NCI-H748 (cell line): ENCODE results near the gene SIMC1.
"Not testable (repeated sequence)": the region's sequence is repeated elsewhere in the genome, so short reads cannot be mapped to it uniquely, and the experiment has no call there.

Experiments
- DNase-seq: peaks from one replicate; lab custom pipeline; 2025; ENCODE audit not compliant: unreplicated experiment; lab: John Stamatoyannopoulos, UW

The SIMC1 gene

DNA sequence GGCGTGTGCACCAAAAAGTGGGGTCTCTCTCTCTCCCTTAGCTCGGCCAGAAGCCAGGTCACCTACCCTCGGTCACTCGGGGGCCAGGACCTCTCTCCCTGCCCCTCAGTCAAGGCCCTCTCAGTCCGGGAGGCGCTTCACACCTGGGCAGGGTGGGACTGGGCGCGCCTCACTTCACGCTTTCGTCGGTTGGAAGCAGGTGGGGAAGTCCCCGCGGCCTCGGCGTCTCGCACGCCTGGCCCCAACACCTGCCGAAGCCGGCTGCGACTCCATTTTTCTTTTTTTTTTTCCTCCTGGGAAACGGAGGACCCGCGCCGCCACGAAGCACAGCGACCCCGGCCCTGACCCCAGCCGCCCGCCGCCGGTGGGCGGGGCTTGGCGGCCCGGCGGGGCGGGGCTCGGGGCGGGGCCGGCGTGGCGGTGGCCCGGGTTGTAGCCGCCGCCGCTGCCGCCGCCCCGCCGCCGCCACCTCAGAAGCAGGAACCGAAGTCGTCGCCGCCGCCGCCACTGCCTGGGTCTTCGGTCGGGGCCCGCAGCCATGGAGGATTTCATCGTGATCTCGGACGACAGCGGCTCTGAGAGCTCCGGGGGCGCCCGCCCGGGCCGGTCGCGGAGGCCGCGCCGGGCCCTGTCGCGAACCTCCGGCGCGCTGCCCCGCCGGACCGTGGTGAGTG, at the start of gene SIMC1:
Gene SIMC1, plus strand, starts transcription at position 454 of the 674 bp plus-strand sequence. Its CDS starts 85 bp downstream, at position 539.
- DNase-seq: peak; percentile 73

DNA sequence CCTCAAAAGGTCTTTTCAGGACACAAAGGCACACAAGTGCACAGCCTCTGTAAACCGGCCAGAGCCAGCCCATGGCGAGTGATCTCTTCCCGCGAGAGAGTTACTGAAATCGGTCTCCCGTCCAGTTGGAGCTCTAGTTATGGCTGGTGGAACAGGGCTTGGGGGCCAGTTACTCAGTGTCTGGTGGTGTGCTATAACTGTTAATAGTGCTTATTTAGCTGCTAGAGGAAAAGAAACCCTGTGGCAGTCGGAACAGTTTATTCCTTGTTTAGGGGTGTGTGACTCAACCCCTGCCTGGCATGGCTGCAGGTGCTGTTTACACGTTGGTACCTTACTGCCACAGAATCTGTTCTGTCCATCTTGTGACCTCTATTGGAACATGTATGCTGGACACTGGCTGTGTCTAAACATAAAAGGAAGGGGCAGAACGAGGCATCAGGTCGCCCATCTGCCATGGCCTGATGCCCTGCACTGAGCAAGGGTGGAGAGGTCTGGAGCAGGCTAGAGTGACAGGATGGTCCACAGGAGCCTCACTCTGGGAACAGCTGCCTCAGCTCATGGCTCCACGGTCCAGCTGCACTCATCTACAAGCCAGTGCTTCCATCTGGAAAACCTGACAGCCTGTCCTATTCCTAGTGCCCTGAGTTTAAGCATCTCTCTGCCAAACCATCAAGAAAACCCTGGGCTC, 49.6 kb upstream of the SIMC1 start:
- no peak for DNase-seq

DNA sequence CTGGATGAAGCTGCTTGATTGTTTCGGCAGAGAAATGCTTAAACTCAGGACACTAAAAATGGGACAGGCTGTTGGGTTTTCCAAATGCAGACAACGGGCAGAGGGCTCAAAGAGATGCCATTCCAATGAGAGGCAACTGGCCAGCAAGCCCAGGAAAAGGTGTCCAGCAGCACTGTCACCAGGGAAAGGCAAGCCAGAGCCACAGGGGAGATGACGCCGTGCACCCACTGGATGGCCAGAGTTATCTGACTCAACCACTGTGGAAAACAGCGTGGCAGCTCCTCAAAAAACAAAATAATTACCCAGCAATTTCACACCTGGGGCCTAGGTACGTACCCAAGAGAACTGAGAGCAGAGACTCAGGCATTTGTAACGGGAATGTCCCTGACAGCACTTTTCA, 48.4 kb upstream of the SIMC1 start:
- DNase-seq: no peak

DNA sequence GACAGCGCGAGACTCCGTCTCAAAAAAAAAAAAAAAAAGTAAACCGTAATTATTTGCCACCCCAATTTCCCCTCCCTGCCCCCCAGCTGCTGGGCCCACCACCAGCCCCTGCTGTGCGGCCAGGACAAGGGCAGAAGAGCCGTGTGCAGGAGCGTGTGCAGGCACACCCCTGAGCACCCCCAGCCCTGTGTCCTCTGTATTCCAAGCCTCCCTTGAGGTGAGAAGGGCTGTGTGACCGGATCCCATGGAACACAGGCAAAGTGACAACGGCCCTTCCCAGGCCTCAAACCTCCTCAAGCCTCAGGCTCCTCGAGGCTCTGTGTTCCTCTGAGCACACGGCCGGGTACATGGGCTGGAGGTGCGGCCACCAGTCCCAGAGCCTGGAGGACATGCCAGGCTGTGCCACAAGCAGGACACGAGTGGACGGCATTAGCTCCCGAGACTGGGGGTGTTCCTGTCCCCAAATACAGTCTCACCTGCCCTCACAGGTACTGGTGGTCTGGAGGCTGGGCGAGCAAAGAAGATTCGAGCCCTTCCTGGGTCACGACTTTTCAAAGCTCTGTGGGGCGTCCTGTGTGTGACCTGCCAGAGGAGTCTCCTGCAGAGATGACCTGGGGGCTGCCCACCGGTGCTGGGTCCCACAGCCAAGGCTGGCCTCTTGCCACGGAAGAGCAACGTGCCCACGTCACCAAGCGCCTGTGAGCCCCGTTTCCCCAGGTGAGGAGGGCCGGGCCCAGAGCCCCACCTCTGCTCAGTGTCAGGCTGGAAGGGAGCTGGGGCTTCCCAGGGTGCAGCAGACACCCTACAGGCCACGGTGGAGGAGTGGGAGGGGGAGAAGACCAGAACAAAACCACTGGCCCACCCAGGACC, 47.1 kb upstream of the SIMC1 start:
- DNase-seq: no peak

DNA sequence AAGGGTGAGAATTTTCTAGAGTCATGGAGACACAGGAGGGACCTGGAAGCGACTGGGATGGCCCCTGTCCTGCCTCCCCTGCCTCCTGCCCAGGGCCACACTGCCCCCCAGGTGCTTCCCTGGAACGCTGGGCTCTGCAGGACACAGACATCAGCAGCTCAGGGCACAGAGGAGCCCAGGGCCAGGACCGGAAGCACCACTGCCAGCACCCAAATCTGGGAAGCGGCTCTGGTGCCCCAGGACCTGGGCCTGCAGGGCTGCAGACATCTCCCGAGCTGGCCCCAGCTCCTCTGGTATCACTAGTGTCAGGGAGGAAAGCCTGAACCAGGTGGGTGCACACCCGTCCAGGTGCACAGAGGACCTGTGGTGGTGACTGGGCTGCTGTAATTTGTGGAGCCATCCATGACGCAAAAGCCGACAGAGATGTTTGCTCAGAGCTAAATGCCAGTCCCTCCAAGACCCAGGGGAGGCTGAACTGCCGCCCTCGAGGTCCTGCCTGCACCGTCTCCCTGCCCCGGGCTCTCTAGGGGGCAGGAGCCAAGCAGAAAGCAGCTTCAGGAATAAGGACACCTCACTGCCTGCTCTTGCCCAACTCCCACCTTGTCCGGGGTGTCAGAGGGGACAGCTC, 46.0 kb upstream of the SIMC1 start:
- no peak for DNase-seq

DNA sequence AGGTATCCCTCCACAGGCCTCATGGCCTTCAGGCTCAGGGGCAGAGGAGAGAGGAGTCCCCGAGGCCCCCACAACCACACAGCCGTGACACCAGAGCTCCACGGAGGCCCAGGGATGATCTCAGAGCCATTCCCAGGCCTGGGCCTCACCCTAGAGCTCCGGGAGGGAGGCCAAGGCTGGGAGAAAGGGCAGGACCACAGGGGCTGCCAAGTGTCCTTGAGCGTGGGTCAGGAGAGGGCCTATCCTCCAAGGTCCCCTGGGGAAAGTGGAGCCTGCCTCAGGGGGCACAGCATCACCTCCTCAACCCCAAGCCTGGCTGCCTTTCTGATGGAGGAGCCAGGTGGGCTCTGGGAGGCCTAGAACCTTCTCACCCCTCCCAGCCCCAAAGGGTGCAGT, 45.5 kb upstream of the SIMC1 start:
- not testable (repeated sequence) for DNase-seq

DNA sequence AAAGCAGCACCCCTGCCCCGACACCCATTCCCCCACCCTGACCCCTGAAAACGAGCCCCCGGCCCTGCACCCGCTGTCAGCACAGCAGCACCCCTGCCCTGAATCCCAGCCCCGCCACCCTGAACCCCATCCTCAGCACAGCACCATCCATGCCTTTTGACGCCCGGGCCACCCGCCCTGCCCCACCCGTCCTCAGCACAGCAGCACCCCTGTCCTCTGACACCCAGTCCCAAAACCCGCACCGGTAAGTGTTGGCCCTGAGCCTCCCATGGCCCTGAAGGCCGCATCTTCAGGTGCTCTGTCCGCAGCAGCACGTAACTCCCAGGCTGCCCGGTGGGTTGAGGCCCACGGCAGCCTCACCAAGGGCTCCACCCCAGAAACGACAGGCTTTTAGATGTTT, 44.6 kb upstream of the SIMC1 start:
- DNase-seq: not testable (repeated sequence)

DNA sequence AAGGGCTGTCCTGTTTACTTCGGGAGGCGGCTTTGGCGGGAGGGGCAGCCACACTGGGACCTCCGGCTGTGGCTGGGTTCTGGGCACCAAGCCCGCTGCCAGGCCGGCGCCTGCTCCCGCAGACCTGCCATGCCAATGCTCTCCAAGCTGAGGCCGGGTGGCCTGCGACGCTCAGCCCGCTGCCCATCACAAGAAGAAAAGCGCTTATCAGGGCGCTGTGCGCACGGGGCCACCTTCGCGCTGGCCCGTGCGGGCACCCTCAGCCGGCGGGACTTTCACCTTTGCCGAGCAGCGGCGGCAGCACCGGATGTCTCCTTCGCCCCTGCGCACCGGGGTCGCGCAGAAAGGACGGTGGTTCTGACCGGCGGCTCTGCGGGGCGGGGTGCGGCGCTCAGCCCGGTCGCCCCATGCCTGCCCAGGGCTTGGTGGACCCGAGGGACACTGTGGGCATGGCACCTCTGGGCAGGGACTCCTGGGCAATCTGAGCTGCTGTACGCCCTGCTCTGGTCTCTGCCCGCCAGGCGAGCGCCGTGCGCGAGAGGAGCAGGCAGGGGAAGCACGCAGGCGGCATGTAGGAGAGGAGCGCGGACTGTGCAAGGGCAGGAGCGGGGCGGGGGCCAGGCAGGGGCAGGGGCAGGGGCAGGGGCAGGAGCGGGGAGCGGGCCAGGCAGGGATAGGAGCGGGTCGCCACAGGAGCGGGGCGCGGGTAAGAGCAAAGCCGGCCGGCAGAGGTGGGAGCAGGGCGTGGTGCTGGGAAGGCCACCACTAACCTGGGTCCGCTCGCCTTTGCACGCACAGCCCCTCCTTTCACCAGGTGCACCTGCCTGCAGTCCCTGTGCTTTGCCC, 43.8 kb upstream of the SIMC1 start:
- peak; percentile 41 for DNase-seq

DNA sequence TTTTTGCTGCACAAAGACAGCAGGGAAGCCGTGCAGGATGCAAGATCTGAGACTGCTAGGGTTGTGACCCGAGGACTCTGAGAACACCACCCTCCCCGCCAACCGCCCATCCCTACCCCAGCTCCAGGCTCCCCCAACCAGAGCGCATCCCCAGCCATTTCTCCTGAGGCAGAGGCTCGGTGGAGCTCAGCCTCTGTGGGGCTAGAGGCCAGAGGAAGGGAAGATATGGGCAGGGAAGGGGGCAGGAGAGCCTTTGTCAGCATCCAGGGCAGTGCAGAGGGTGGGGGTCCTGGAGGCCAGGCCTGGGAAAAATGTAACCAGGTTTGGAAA, 43.2 kb upstream of the SIMC1 start:
- DNase-seq: not testable (repeated sequence)

DNA sequence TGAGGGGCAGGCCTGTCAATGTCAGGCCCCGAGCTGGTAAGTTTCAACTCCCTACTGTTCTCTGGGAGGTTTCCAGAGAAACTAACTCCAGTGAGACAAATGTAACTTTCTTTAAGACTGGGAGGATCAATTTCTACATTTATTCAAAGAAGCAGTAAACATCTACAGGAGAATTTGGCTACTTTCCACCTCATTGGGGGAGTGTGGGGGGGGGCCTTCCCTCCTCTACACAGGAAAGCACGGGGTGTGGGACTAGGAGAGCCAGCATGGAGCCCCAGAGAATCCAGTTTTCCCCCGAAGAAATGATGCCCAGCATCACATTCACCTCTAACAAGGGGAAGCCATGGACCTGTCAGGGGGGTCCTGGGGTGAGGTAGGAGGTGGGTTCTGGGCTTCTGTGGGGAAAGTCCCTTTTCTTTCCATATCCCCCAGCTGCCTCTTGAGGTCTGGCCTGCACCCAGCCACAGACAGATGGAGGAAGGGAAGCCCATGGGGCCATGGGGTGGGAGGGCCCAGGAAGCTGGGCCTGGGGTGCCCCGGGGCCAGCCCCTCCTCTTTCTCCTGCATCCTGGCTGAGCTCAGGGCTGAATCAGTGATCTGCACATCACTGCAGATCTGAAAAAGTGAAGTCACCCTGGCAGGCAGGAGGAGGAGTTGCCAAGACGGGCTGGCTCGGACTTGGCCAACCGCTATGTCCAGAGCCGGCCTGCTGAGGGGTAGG, 42.6 kb upstream of the SIMC1 start:
- not testable (repeated sequence) for DNase-seq

DNA sequence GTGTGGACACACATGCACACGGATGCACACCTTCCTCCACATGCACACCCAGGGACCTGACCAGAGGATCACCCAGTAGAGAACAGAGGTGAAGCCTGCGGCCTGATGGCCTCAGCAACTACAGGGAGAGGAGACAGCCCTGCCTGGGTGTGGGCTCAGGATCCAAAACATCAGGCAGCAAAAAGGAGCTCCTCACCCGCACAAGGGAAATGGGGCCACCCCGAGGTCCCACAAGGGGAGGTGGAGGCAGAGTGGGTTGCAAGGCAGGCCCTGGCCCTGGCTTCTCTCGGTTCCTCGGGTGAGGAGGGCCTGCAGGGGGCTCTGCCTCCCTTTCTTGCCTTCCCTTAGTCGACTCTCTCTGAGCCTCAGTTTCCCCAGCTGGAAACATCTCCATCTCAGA, 41.4 kb upstream of the SIMC1 start:
- DNase-seq: not testable (repeated sequence)

DNA sequence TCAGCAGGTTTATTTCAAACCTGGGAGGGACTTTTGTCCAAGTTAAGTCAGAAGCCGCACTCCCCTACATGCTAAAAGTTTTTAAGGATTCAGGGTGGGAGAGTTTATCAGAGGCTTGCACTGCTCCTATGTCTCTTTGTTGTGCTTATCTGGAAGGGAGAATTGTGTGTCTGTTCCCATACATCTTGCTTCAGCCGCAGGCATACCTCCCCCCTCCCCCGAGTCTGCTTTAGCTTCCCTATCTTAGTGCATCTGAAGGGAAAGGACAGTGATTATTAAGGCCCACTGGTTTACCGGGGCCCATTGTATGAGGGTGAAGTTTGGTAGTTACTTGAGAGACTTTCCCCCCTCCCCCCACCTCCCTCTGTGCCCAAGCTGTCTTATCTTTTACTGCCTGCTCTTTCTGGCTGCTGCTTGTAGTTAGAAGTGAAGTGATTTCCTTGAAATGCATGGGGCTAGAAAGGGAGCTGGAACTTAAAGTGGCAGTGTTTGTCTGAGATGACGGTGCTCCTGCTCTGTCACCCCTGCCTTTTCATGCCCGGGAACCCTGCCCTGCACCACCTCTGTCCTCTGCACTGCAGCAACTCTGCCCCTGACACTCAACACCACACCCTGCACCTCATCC, 40.9 kb upstream of the SIMC1 start:
- not testable (repeated sequence) for DNase-seq

DNA sequence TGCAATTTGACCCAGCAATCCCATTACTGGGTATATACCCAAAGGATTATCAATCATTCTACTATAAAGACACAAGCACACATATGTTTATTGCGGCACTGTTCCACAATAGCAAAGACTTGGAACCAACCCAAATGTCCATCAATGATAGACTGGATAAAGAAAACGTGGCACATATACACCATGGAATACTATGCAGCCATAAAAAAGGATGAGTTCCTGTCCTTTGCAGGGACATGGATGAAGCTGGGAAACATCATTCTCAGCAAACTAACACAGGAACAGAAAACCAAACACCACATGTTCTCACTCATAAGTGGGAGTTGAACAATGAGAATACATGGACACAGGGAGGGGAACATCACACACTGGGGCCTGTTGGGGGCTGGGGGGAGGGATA, 39.9 kb upstream of the SIMC1 start:
- not testable (repeated sequence) for DNase-seq

DNA sequence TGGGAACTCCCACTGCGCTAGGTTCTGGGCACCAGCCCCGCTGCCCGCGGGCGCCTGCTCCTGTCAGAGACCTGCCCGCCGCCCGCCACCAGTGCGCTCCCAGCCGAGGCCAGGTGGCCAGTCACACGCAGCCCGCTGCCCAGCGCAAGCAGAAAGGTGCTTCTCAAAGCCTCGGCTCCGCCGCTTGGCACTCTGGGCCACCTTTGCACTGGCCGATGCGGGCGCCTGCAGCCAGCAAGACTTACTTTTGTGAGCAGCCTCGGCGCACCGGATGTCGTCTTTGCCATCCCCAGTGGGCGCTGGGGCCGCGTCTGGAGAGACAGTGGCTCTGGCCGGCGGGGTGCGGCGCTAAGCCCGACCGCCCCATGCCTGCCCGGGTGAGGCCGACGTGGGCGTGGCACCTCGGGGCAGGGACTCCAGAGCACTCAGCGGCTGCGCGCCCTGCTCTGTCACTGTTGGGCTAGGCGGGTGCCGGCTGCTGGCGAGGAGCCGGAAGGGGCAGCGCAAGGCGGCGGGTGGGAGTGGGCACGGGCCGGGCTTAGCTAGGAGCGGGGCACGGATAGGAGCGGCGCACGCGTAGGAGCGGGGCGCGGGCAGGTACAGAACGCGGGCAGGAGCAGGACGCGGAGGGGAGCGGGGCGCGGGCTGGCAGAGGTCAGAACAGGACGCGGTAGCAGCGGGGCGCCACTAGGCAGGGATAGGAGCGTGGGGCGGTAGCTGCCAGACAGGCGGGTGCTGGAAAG, 39.1 kb upstream of the SIMC1 start:
- DNase-seq: peak; percentile 67

DNA sequence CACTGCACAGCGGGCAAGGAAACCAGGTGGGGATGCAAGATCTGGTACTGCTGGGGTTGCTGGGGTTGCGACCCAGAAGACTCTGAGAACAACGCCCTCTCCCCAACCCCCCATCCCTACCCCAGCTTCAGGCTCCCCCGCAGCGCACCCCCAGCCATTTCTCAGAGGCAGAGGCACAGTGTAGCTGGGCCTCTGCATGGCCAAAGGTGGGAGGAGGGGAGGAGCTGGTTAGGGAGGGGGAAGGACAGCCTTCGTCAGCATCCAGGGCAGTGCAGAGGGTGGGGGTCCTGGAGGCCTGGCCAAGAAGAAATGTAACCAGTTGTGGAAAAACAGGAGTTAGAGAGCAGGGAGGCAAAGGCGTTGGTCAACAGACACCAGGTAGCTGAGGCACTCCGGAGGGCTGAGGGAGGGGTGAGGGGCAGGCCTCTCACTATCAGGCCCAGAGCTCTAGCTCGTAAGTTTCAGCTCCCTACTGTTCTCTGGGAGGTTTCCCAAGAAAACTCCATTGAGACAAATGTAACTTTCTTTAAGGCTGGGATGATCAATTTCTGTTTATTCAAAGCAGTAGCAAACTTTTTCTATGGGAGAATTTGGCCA, 38.3 kb upstream of the SIMC1 start:
- DNase-seq: not testable (repeated sequence)

DNA sequence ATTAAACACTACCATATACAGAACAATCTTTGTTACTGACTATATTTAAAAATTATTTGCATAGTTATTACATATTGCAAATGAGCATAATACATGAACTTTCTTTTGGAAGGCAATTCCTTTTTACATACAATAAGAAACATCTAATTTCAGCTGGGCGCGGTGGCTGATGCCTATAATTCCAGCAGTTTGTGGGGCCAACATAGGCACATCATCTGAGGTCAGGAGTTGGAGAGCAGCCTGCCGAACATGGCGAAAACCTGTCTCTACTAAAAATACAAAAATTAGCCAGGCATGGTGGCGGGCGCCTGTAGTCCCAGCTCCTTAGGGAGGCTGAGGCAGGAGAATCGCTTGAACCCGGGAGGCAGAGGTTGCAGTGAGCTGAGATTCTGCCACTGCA, 36.4 kb upstream of the SIMC1 start:
- DNase-seq: no peak

DNA sequence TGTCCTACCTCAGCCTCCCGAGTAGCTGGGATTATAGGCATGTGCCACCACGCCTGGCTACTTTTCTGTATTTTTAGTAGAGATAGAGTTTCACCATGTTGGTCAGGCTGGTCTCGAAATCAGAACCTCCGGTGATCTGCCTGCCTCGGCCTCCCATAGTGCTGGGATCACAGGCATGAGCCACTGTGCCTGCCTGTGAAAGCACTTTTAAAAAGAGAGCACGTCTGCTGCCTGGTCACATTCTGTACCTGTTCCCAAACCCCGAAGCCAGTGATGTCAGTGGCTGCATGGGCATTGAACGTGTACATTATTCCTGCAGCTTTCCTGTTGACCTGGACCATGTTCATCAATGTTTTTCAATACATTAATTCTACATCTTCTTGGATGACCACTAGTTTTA, 35.1 kb upstream of the SIMC1 start:
- no peak for DNase-seq

DNA sequence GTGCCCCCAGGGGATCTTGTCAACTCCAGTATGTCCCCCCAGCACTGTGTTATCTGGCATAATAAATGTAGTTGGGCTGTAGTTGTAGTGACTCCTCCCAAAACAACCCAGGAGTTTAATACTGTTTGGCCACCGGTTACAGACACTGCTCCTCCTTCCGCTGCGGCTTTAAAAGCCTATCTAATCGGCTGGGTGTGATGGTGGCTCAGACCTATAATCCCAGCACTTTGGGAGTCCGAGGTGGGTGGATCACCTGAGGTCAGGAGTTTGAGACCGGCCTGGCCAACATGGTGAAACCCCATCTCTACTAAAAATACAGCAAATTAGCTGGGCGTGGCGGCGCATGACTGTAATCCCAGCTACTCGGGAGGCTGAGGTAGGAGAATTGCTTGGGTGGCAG, 34.7 kb upstream of the SIMC1 start:
- DNase-seq: not testable (repeated sequence)
